Small intestine (tissue), 7 donors: Measurements from ENCODE around the gene COG6. TPM values are rescaled to one million over a fixed set of nuclear protein-coding genes. Genes with fewer than 3 reads are reported as not detected.

Source experiments
- DNase-seq, 2 donors: peaks; one replicate each; pipeline versions ENCODE4 v3.0.0 to v3.0.0-alpha.2; 2013
- FAIRE-seq: peaks from 2 replicates; lab custom pipeline; 2012; peaks lifted over from hg19 to GRCh38; lab: Jason Lieb, UNC
- H3K27ac ChIP-seq, 3 donors: one replicate each; pipeline ENCODE4 v1.5.1; 2013; ENCODE audit warnings: low read length in 2 of 3, mild to moderate bottlenecking in 2 of 3, control low read depth in 1 of 3, inconsistent platforms in 1 of 3, low read depth in 1 of 3, moderate library complexity in 1 of 3
- H3K27me3 ChIP-seq, 3 donors: one replicate each; pipeline ENCODE4 v1.6.1; 2013; ENCODE audit warnings: low read length in 3 of 3, inconsistent platforms in 1 of 3; ENCODE audit not compliant: control insufficient read depth in 3 of 3, insufficient read depth in 3 of 3
- H3K36me3 ChIP-seq, 3 donors: one replicate each; pipeline ENCODE4 v1.6.1; 2013; ENCODE audit warnings: low read length in 3 of 3, inconsistent platforms in 1 of 3, low read depth in 1 of 3, mild to moderate bottlenecking in 1 of 3, moderate library complexity in 1 of 3; ENCODE audit not compliant: control insufficient read depth in 3 of 3, insufficient read depth in 2 of 3
- H3K4me1 ChIP-seq, 3 donors: one replicate each; pipeline ENCODE4 v1.6.1; 2013; ENCODE audit warnings: low read length in 2 of 3, inconsistent platforms in 1 of 3, low read depth in 1 of 3, mild to moderate bottlenecking in 1 of 3, moderate library complexity in 1 of 3; ENCODE audit not compliant: control insufficient read depth in 3 of 3, insufficient read depth in 2 of 3
- H3K4me3 ChIP-seq, 3 donors: one replicate each; pipeline ENCODE4 v1.5.1; 2013; ENCODE audit warnings: low read length in 3 of 3, control low read depth in 1 of 3, inconsistent platforms in 1 of 3, low read depth in 1 of 3, mild to moderate bottlenecking in 1 of 3, moderate library complexity in 1 of 3
- H3K9me3 ChIP-seq, 2 donors: one replicate each; pipeline ENCODE4 v1.6.1; 2013; ENCODE audit warnings: low read depth in 1 of 2, low read length in 1 of 2; ENCODE audit not compliant: control insufficient read depth in 2 of 2, insufficient read depth in 1 of 2
- WGBS, 3 donors: extraction: QIAGEN DNeasy Blood & Tissue Kit; methylation state at CpG; one replicate each; pipeline ENCODE4 v1.1.7; 2013; 5-methylcytosine and 5-hydroxymethylcytosine counted together
- polyA plus RNA-seq, 4 donors: library from polyadenylated mRNA; stranded (reverse) in 3 of 4; unstranded in 1 of 4; fragments of 200-250 nt in 3 of 4; fragments of 120-200 nt in 1 of 4; gene quantifications; one replicate each; pipeline versions ENCODE4 v1.2.1 to v1.2.3, GENCODE V29; 2013
- donor health status: healthy with polysubstance abuse.
- donor health status: control.
- donor health status: control.
- donor health status: Bipolar disorder and iron deficiency.
- donor health status: healthy.

The COG6 gene
- polyA plus RNA-seq, 4 donors: 9.5 to 28.4 (median 10.1) TPM

DNA sequence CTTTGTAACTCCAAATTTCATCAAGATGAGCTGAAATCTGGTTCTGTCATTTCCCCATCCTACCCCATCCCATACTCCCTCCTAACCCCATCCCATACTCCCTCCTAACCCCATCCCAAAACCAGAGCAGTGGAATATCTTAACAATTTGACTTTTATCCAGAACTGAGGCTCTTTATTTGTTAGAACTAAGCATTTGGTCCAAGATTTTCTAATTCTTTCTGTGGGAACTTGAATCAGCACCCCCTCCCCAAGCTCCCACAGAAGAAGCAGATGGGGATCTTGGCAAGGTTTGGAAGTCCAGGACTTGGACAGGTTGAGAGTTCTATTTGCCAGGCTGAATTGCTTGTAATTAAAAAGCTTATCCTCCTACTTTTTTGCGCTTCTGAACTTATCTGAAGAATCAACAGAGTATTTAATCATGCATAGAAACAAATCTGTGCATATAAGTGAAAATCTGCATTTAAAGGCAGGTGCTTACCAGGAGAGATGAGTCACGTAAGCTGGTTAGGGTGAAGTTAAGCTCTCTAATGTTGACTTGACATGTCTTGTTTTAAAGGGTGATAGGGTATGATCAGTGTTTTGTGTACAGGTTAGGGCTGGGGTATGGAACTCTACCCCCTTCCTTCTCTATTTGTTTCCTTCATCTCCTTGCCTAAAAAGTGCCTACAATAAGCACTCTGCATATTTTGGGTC is 111.1 kb downstream of the COG6 start:
- 66 to 73% (median 72%) methylated on average over 2 of the region's 2 CpGs for WGBS, 3 donors

DNA sequence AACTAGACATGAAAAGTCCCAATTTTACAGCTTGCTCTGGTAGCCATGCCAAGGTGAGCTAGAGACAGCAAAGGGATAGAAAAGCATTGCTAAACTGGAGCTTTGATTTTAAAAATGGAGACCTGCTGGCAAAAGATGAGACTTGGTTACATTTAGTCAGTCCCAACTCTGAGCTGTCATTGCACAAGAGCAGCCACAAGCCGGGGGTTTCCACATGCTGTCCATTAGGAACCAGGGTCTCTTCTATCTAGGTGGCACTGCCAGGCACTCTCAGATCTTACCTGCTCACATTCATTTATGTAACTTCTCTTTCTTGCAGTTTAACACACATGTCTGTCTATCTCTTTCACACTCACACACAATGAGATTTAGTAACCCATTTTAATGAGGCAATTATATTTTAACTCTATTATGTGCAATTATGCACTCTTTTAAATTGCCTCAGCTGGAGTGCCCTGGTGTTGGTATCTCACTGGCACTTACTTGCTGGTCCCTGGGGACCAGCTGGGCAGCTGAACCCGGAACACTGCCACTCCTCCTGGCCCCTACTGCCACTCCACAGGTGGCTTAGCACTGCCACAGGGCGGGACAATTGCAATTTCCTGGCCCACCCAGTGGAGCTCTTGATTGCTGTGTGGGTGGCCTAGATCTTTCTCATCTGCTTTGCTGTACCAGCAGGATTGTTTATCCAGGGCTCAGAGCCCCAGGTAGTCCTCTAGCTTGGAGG is 112.5 kb downstream of the COG6 start:
- Histone ChIP-seq H3K4me1 (no peaks in the 10 kb centered on the region), H3K27me3 (no peaks in the 10 kb centered on the region), H3K27ac (no peak overlapping the region), H3K9me3 (no peaks in the 10 kb centered on the region), H3K4me3 (no peak overlapping the region), H3K36me3 (no peaks in the 10 kb centered on the region)
- 54 to 75% (median 74%) methylated on average over 3 of the region's 3 CpGs for WGBS, 3 donors
- FAIRE-seq (no peak), DNase-seq (peak in 1 of 2 donors; percentile 5)

More for the DNA sequence above, 111.1 kb downstream of the COG6 start:
- Histone ChIP-seq H3K27ac (no peak overlapping the region), H3K36me3 (no peaks in the 10 kb centered on the region), H3K4me3 (no peak overlapping the region), H3K9me3 (no peaks in the 10 kb centered on the region), H3K27me3 (no peaks in the 10 kb centered on the region), H3K4me1 (no peaks in the 10 kb centered on the region)
- FAIRE-seq (no peak), DNase-seq (no peak)

DNA sequence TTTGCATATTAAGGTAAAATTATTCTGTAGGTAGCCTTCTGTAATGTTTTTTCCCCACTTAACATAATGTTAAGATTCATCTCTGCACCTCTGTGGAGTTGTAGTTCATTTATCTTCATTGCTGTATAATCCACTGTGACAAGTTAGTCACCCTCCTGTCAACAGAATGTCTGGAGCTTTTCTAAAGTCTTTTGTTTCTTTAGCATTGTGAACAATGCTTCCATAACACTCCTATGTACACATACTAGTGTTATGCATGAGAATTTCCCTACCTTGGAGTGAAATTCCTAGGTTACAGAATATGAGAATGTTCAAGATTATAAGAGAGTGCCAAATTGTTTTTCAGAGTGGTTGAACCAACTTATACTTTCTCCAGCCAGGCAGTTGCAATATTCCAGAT is 113.5 kb downstream of the COG6 start:
- H3K27ac ChIP-seq: no peak overlapping the region
- H3K4me1 ChIP-seq: no peaks in the 10 kb centered on the region
- FAIRE-seq (no peak), DNase-seq (no peak)
- no peak overlapping the region for H3K4me3 ChIP-seq
- no peaks in the 10 kb centered on the region for H3K9me3 ChIP-seq
- H3K27me3 ChIP-seq: no peaks in the 10 kb centered on the region
- H3K36me3 ChIP-seq: no peaks in the 10 kb centered on the region

DNA sequence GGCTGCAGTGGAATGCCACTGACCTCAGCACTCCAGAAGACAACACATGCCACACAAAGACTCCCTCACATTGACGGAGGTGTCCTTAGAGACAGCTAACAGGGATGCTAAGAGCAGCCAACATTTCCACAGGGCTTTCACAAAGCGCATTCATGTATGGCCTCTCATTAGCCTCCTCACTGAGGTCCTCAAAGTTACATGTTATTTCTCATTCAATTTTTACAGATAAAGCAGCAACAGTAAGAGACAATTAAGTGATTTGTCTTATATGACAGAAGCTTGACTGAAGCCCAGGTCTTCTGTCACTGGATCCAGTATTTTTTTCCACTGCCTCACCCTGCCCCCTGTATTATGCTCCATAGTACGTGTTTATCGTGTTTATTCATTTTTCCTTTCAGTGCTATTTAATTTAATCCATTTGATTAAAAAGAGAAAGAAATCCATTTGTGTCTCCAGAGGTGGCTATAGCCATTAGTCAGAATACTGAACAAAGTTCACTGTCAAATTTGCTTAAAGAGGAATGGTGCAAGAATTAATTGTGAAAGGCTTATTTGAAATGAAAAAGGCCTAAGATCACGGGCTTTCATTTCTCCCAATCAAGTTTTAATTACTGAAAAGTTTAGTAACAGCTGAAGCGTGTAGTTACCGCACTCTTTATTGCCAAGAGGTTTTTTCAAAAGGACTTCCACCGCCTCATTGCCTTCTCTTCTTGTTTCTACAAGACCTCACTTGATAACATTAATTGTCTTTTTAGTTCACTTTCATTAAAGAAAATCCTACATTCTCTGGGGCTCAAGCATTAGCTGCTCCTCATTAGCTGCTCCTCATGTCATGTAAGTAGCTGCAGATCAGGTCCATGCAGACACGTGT is 115.0 kb downstream of the COG6 start:
- Histone ChIP-seq H3K4me3 (no peak overlapping the region), H3K9me3 (no peaks in the 10 kb centered on the region), H3K27me3 (no peaks in the 10 kb centered on the region), H3K4me1 (no peaks in the 10 kb centered on the region), H3K27ac (no peak overlapping the region), H3K36me3 (no peaks in the 10 kb centered on the region)
- DNase-seq (no peak), FAIRE-seq (no peak)
- 81 to 91% (median 85%) methylated on average over 9 of the region's 9 CpGs for WGBS, 3 donors

DNA sequence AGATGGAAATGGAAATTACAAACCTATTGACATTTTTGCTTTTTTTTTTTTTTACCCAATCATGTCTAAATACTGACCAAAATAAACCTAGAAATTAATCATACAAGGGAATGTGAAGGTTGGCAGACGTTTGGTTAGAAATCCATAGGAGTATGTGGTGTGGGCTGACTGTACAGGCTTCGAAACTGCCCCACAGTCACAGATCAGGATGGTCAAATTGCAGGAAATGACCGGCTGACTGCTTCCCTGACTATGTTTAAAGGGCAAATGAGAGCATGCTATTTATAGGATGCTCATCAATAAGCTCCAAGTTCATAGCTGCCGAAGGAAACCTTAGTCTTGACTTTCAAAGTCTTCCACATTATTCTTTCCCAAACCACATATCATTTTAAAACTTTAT is 118.4 kb downstream of the COG6 start:
- Histone ChIP-seq H3K4me1 (no peaks in the 10 kb centered on the region), H3K36me3 (no peaks in the 10 kb centered on the region), H3K27ac (no peak overlapping the region), H3K4me3 (no peak overlapping the region), H3K9me3 (no peaks in the 10 kb centered on the region), H3K27me3 (no peaks in the 10 kb centered on the region)
- FAIRE-seq: no peak
- DNase-seq: no peak
- 78 to 89% (median 85%) methylated on average over 4 of the region's 4 CpGs for WGBS, 3 donors

DNA sequence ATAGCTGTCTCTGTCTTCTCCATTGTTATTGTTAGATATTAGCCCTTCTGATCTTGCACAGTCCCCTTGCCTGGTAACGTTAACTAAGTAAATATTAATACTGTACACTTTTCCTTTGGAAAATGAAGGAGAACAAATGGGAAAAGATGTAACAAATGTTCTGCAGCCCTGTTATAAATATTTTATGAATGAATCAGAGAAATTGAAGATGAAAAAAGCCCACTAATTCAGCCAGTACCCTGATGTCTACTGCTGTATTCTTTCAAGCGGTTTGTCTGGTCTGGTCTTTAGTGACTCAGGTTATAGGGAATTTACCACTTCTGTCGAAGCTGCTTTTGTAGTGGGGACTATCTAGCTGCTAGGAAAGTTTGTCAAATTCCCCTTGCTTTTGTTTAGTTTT is 121.0 kb downstream of the COG6 start:
- Histone ChIP-seq H3K36me3 (no peaks in the 10 kb centered on the region), H3K4me3 (no peak overlapping the region), H3K27ac (no peak overlapping the region), H3K27me3 (no peaks in the 10 kb centered on the region), H3K9me3 (no peaks in the 10 kb centered on the region), H3K4me1 (no peaks in the 10 kb centered on the region)
- FAIRE-seq (no peak), DNase-seq (no peak)
- WGBS, 3 donors: 54 to 76% (median 65%) methylated on average over 3 of the region's 3 CpGs

DNA sequence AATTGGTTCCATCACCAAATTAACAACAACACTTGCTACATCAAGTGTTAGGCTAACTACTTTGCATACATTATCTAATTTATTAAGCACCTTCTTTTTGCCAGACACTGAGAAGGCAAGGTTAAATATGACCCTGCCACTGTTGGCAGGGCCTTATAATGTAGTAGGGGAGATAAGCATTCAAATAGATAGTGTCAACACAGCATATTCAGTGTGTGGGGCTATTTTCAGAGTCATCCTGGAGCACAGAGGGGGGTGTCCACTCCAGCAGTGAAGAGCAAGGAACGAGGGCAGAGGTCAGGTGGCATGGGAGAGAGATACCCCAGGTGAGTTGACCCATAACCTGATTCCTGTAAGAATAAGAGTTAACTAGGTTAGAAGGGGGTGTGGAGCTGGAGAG is 121.6 kb downstream of the COG6 start:
- 69 to 83% (median 80%) methylated on average over 1 of the region's 1 CpG for WGBS, 3 donors
- FAIRE-seq (no peak), DNase-seq (no peak)
- Histone ChIP-seq H3K27ac (no peak overlapping the region), H3K9me3 (no peaks in the 10 kb centered on the region), H3K36me3 (no peaks in the 10 kb centered on the region), H3K27me3 (no peaks in the 10 kb centered on the region), H3K4me3 (no peak overlapping the region), H3K4me1 (no peaks in the 10 kb centered on the region)

DNA sequence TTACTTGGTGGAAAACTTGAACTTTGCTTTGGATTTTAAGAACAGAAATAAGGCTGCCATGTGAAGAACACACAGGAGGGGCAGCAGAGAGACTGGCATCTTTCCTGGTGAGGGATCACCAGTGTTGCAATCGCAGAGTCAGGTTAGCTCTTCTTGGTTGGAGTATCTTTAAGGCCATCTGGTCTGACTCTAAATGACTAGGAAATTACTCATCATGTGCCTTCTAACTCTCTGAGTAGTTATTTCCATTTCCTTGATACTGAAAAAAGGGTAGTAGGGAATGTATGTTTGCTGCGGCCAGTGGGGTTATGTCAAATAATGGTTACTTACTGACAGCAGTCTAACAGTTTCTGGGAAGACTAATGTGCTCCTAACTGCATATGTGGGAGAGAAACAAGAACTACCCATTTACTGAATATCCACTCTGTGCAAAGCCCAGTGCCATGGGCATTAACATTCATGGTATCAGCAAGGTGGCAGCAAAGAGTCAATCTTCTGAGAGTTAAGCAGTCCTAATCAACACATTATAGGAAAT is 122.1 kb downstream of the COG6 start:
- FAIRE-seq (no peak), DNase-seq (peak in 1 of 2 donors; percentile 17)
- 71 to 90% (median 75%) methylated on average over 2 of the region's 2 CpGs for WGBS, 3 donors
- Histone ChIP-seq H3K36me3 (no peaks in the 10 kb centered on the region), H3K9me3 (no peaks in the 10 kb centered on the region), H3K4me3 (no peak overlapping the region), H3K27me3 (no peaks in the 10 kb centered on the region), H3K27ac (no peak overlapping the region), H3K4me1 (no peaks in the 10 kb centered on the region)
